ENCODE results near the gene CAPSL. TPM values are rescaled to one million over a fixed set of nuclear protein-coding genes. Genes with fewer than 3 reads are reported as not detected.

The CAPSL gene
- total RNA-seq, 2 donors from 2014 or later: not detected

Other genes starting within 250 kb of the CAPSL start
- 10 to 100 TPM in 1 of 2 donors, 1 to 10 TPM in 1; 4.2 to 10.3 TPM for gene IL7R, start 81.7 kb downstream of the CAPSL start, total RNA-seq
- not detected for gene UGT3A1, start 52.8 kb upstream of the CAPSL start, total RNA-seq
- gene UGT3A2, start 128.3 kb upstream of the CAPSL start, total RNA-seq: under 1 TPM in 1 of 2 donors, not detected in 1; 0.18 TPM
- gene LMBRD2, start 213.3 kb upstream of the CAPSL start, total RNA-seq: 10 to 100 TPM; 11.6 to 12.5 TPM
- 1 to 10 TPM; 5.9 to 7.5 TPM for gene SKP2, start 213.5 kb upstream of the CAPSL start, total RNA-seq

Measured in left cardiac atrium (tissue), 2 donors.